Smooth muscle cell (in vitro differentiated cells): Measurements from ENCODE around the gene ILKAP. TPM values are rescaled to one million over a fixed set of nuclear protein-coding genes. Genes with fewer than 3 reads are reported as not detected.

Experiments used
- DNase-seq: peaks from one replicate; lab custom pipeline; 2025; ENCODE audit not compliant: unreplicated experiment; lab: John Stamatoyannopoulos, UW
- H2AFZ ChIP-seq: fragments of 200-600 bp; sonication (generic); 2 replicates; pipeline ENCODE4 v1.6.0; 2016; ENCODE audit warnings: antibody characterized with exemption, low read depth, mild to moderate bottlenecking
- H3F3A ChIP-seq: fragments of 200-600 bp; sonication (generic); 2 replicates; pipeline ENCODE4 v1.6.0; 2017; ENCODE audit warnings: antibody characterized with exemption, low read depth
- H3K27ac ChIP-seq: fragments of 200-600 bp; sonication (generic); 2 replicates; pipeline ENCODE4 v1.5.1; 2016; ENCODE audit warnings: low read depth, mild to moderate bottlenecking
- H3K27me3 ChIP-seq: fragments of 200-600 bp; sonication (generic); 2 replicates; pipeline ENCODE4 v1.6.1; 2016; ENCODE audit warnings: low read depth, mild to moderate bottlenecking
- H3K36me3 ChIP-seq: fragments of 200-600 bp; sonication (generic); 2 replicates; pipeline ENCODE4 v1.5.1; 2016; ENCODE audit warnings: low read depth
- H3K4me1 ChIP-seq: fragments of 200-600 bp; sonication (generic); 2 replicates; pipeline ENCODE4 v1.5.1; 2016; ENCODE audit warnings: low read depth
- H3K4me2 ChIP-seq: fragments of 200-600 bp; sonication (generic); 2 replicates; pipeline ENCODE4 v1.6.0; 2016; ENCODE audit warnings: mild to moderate bottlenecking
- H3K4me3 ChIP-seq: fragments of 200-600 bp; sonication (generic); 2 replicates; pipeline ENCODE4 v1.5.1; 2016; ENCODE audit warnings: mild to moderate bottlenecking
- H3K79me2 ChIP-seq: fragments of 200-600 bp; sonication (generic); 2 replicates; pipeline ENCODE4 v1.6.0; 2016; ENCODE audit warnings: low read depth, mild to moderate bottlenecking
- H3K9ac ChIP-seq: fragments of 200-600 bp; sonication (generic); 2 replicates; pipeline ENCODE4 v1.6.0; 2016; ENCODE audit warnings: low read depth
- H3K9me3 ChIP-seq: fragments of 200-600 bp; sonication (generic); replicated peaks from 2 replicates; pipeline ENCODE4 v1.5.1; 2016; ENCODE audit warnings: low read depth
- H4K20me1 ChIP-seq: fragments of 200-600 bp; sonication (generic); 2 replicates; pipeline ENCODE4 v1.6.0; 2016; ENCODE audit warnings: low read depth
- WGBS: methylation state at CpG from one replicate; pipeline ENCODE4 v1.1.7; 2016; ENCODE audit warnings: low lambda C conversion rate; 5-methylcytosine and 5-hydroxymethylcytosine counted together
- polyA plus RNA-seq: library from polyadenylated mRNA; unstranded; fragments of >200 nt; fragmentation: Nextera tagmentation; extraction: Ambion mirVana; gene quantifications from 2 replicates; pipeline ENCODE4 v1.2.1, GENCODE V29; 2016
- total RNA-seq: library from RNA; depleted of rRNA; stranded (reverse); fragments of >200 nt; gene quantifications from 2 replicates; pipeline ENCODE4 v1.2.3, GENCODE V29; 2014
- TF ChIP-seq, protein P1 (sequence below): fragments of 200-600 bp; sonication (generic); IDR thresholded peaks from 2 replicates; pipeline ENCODE4 v1.5.1; 2017; ENCODE audit warnings: borderline replicate concordance, mild to moderate bottlenecking, antibody characterized with exemption; ENCODE audit not compliant: insufficient read depth, poor library complexity, severe bottlenecking

ILKAP gene
- total and polyA plus RNA-seq, 2 experiments from 2014 or later, result 12.0 to 21.9 TPM

DNA sequence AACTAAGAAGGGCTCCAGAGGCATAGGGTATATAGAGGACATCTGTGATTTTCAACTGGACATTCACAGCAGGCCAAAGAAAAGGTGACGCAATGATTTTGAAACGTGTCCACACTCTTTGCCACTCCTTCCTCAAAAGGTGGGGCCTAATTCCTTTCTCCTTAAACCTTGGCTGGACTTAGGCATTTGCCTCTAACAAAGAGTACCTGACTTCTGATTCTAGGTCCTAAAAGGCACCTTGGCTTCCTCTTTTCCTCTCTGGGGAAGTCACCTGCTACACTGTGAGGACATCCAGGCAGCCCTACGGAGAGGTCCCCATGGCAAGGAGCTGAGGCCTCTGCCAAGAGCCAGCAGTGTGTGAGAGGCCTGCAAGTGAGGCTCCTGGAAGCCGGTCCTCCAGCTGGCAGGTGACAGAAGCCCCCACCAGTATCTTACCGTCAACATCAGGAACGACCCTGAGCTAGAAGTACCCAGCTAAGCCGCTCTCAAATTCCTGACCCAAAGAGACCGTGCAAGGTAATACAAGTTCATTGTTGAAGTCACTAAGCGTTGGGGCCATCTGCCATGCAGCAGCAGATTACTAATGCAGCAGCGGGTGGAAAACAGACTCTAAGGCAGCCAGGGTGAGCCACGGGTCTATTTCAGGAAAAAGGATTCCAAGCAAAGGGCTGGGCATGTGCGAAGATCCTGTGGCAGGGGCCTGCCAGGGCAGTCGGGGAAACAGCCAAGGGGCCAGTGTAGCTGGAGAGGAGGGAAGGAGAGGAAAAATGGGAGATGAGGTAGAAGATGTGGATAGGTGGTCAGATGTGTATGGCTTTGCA lies 43.7 kb upstream of the ILKAP start:
- DNase-seq, result no peak
- no peaks in the 10 kb centered on the region for H3K36me3 ChIP-seq
- 94% methylated on average over 13 of the region's 13 CpGs for WGBS

DNA sequence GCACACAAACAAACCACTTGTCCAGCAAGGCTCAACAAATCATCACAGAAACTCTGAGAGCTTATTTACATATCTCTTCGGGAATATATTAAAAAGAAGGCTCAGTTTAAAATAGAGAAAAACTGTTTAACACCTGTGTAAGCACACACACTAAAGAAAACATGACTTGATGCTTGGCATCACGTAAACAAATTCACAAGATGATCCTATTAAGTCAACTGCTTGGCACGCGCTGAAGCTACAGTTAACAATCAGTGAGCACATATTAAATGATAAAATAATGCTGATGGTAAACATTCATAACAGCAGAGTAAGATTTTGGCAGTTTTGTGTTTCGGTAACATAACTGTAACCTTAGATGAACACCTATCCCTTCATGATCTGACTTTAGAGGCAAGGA lies 40.7 kb upstream of the ILKAP start:
- H3K27ac ChIP-seq, result no peak overlapping the region
- no peak for DNase-seq
- no peak overlapping the region for H3K9ac ChIP-seq
- H3K27me3 ChIP-seq, result peaks cover 16% of the 10 kb centered on the region
- 94% methylated on average over 5 of the region's 5 CpGs for WGBS
- H3K4me1 ChIP-seq, result no peaks in the 10 kb centered on the region
- no peak overlapping the region for H2AFZ ChIP-seq
- no peaks in the 10 kb centered on the region for H3K36me3 ChIP-seq
- no peak overlapping the region for H3K4me3 ChIP-seq
- no peaks in the 10 kb centered on the region for H4K20me1 ChIP-seq
- no peaks in the 10 kb centered on the region for H3K9me3 ChIP-seq
- H3K4me2 ChIP-seq, result no peak overlapping the region
- TF ChIP-seq, protein P1, sequence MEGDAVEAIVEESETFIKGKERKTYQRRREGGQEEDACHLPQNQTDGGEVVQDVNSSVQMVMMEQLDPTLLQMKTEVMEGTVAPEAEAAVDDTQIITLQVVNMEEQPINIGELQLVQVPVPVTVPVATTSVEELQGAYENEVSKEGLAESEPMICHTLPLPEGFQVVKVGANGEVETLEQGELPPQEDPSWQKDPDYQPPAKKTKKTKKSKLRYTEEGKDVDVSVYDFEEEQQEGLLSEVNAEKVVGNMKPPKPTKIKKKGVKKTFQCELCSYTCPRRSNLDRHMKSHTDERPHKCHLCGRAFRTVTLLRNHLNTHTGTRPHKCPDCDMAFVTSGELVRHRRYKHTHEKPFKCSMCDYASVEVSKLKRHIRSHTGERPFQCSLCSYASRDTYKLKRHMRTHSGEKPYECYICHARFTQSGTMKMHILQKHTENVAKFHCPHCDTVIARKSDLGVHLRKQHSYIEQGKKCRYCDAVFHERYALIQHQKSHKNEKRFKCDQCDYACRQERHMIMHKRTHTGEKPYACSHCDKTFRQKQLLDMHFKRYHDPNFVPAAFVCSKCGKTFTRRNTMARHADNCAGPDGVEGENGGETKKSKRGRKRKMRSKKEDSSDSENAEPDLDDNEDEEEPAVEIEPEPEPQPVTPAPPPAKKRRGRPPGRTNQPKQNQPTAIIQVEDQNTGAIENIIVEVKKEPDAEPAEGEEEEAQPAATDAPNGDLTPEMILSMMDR, result no peak
- H3K79me2 ChIP-seq, result no peaks in the 10 kb centered on the region
- peaks cover 4% of the 10 kb centered on the region for H3F3A ChIP-seq

More for the DNA sequence above, 43.7 kb upstream of the ILKAP start:
- Histone ChIP-seq H3K27ac (no peak overlapping the region), H3K4me3 (no peak overlapping the region), H3K9ac (no peak overlapping the region), H2AFZ (no peak overlapping the region), H3K4me2 (no peak overlapping the region), H4K20me1 (no peaks in the 10 kb centered on the region), H3K79me2 (no peaks in the 10 kb centered on the region), H3K9me3 (no peaks in the 10 kb centered on the region), H3K27me3 (no peaks in the 10 kb centered on the region), H3K4me1 (no peaks in the 10 kb centered on the region), H3F3A (no peaks in the 10 kb centered on the region)
- TF ChIP-seq, protein P1, result no peak

GRCh38 chr2:238243496-238244076 lies 40.1 kb upstream of the ILKAP start:
- no peaks in the 10 kb centered on the region for H3K36me3 ChIP-seq
- H3K4me1 ChIP-seq, result no peaks in the 10 kb centered on the region
- DNase-seq, result no peak
- H3K4me2 ChIP-seq, result no peak overlapping the region
- no peaks in the 10 kb centered on the region for H3K9me3 ChIP-seq
- H3F3A ChIP-seq, result peaks cover 4% of the 10 kb centered on the region
- no peaks in the 10 kb centered on the region for H4K20me1 ChIP-seq
- no peak overlapping the region for H3K27ac ChIP-seq
- H3K27me3 ChIP-seq, result peaks cover 22% of the 10 kb centered on the region
- H2AFZ ChIP-seq, result no peak overlapping the region
- 81% methylated on average over 10 of the region's 10 CpGs for WGBS
- TF ChIP-seq, protein P1, result no peak
- no peaks in the 10 kb centered on the region for H3K79me2 ChIP-seq
- H3K9ac ChIP-seq, result no peak overlapping the region
- H3K4me3 ChIP-seq, result no peak overlapping the region
